GM21526 (cell line): ENCODE measurements around the gene NUP50.

Source experiments
- ATAC-seq: cut with Tn5 transposase; IDR thresholded peaks from one replicate; pipeline ENCODE4 v1.9.1; 2021; ENCODE audit warnings: moderate library complexity; ENCODE audit not compliant: unreplicated experiment, low FRiP score

Gene NUP50

DNA sequence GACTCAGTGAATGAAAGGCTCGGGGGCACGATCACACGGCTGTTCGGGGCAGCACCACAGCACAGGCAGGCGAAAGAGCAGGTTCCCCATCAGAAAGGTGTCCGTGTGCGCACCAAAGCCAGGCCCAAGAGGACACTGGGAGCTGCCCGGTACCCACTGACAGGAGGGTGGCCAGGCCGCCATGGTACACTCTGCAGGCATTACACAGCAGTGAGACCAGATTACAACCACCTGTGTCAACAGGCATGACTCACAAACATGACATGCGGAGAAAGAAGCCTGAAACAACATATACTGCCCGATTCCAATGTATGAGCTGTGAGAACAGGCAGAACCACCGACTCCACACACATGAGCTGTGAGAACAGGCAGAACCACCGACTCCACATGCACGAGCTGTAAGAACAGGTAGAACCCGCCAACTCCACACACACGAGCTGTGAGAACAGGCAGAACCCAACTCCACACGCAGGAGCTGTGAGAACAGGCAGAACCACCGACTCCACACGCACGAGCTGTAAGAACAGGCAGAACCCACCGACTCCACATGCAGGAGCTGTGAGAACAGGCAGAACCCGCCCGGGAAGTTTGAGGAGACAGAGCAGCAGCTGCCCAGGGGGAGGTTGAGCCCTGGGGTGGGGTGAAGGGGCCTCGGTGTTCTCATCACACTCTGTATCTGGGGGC is 44.4 kb downstream of the NUP50 start:
- no peak for ATAC-seq

DNA sequence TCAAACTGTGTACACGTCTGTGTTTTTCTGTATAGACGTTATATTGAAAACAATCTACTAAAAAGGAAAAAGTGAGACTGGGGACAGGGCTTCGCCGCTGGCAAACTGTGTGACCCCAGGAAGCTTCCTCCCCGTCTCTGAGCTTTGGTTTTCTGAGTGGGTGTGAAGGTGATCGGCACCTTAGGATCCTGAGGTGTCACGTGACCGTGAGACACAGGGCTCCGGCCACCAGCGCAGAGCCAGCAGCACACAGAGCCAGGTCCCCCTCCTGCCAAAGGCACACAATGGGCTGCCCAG is 44.9 kb downstream of the NUP50 start:
- ATAC-seq = no peak

DNA sequence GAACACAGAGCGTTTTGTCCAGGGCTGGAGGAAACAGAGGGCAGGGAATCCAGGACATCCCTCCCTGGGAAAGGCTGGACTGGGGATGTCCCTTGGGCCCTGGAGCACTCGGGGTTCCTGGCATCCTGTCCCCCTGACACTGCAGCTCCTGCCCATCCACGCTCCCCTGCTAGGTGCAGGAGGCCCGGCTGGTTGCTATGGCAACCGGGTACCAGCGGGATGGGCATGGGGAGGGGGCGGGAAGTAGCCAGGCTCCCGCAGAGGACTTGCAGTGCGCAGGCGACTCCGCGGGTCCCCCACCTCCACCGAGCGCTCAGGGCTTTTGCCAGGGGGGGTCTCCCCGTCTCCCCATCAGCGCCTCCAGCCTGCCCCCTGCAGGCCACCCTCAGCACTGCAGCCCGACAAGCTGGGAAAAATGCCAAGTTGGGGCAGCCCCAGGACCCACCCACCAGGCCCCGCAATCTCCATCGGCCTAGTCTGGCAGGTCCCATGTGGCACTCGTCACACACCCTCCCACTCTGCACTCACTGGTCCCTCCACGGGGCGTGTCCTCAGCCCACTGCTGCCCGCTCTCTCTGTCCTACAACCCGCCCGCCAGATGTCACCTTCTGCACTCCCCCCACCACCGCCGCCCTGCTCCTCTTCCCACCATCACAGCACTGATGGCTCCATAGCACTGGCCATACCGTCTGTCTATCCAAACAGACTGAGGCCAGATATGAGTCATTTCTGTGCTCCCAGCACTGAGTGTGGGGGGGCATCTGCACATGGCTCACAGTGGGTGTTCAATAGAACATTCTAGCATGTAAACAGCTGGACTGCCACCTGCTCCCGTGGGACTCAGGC is 45.5 kb downstream of the NUP50 start:
- ATAC-seq = no peak

DNA sequence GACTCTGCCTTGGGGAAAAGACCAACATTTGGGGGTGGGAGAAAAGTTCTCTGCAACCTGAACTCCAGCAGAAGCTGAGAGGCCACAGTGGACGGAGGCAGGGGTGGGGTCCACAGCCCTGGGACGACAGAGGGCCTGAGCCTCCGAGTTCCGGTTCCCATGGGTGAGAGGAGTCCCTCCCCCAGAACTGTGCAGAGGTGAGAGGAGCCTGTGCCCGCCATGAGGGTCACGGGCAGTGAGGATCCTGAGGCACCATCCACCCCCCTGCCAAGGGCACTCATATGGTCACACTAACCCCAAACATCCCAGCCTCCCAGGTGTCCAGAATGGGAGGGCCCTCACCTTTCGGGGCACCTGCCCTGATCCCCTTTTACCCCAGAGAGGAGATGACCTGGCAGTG is 46.4 kb downstream of the NUP50 start:
- ATAC-seq = no peak

DNA sequence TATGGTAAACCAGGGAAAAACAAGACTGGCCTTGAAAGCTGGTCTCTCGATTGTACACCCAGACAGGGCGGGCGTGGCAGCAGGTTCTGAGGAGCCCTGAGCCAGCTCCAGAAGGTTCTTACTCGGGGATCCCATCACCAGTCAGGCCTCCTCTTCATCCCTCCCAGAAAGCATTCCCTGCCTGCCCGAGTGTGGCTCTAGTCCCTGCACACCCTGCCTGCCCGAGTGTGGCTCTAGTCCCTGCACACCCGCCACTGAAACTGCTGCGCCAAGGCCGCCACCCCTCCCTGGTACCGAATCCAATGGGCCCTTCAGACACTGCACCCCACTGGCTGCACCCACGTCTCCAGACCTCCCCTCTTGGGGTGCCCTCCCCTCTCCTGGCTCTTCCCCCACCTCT is 46.9 kb downstream of the NUP50 start:
- ATAC-seq = no peak

DNA sequence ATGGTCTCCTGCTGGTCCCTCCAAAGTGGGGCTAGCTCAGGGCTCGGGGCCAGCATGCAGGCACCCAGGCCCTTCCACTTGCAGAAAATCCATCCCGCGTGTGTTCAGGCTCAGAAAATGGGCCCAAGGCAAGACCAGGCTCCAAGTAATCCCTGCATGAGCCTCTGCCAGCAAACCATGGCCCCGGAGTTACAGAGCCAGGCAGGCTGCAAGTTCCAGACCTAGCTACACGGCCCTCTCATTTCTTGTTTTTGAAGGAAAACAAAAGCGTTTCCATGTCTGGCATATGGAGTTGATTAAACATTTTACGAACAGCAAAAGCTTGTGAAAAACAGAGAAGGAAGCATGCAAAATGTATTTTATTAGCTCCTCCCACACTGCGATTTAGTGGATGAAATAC is 47.3 kb downstream of the NUP50 start:
- no peak for ATAC-seq

DNA sequence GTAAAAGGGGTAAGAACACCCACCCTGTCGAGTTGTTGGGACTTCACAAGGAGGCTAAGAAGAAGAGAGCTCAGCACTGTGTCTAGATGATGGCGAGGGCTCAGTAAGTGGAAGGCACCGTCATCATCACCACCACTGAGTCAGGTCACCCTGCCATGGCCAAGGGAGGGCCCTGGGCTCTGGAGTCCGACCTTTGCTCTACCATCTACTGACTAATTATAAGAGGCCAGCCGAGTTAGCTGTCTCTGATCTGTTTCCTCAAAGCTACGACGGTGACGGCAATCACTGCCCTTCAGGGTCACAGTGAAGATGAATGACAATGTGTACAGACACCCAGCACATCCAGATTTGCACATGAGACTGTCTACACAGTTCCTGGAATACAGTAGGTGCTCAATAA is 47.7 kb downstream of the NUP50 start:
- no peak for ATAC-seq

DNA sequence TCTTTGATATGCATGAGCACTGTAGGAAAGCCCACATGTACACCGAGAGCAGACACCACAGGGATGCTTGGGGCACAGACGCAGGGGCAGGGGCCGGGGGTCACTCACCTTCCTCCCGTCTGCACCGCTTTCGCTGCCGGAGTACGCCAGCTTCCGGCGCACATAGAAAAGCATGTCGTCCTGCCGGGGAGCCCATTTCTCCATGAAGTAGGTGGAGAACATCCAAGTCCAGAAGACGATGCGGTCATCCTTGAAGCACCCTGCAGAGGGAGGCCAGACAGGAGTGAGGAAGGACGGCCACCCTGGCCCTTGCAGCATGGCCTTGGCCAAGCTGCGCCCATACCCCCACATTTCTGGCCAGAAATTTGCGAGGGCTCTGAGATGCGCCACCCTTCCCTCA is 48.1 kb downstream of the NUP50 start:
- ATAC-seq = no peak

DNA sequence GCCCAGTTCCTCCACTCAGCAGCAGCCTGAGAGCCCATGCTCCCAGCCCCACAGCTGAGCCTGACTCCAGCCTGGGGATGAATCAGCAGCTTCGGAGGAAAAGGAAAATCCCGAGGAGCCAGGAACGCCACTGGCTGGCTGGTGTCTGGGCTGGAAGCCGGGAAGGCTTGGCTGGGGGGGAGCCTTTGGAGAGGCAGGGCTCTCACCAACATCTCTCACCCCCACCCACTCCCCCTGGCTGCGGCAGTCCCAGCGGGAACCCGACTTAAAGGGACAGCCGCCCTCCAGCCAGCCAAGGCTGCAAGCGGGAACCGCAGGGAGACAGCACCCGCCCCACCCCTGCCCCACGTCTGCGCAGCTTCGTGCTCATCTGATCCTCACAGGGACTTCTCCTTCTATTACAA is 48.6 kb downstream of the NUP50 start:
- ATAC-seq = no peak

DNA sequence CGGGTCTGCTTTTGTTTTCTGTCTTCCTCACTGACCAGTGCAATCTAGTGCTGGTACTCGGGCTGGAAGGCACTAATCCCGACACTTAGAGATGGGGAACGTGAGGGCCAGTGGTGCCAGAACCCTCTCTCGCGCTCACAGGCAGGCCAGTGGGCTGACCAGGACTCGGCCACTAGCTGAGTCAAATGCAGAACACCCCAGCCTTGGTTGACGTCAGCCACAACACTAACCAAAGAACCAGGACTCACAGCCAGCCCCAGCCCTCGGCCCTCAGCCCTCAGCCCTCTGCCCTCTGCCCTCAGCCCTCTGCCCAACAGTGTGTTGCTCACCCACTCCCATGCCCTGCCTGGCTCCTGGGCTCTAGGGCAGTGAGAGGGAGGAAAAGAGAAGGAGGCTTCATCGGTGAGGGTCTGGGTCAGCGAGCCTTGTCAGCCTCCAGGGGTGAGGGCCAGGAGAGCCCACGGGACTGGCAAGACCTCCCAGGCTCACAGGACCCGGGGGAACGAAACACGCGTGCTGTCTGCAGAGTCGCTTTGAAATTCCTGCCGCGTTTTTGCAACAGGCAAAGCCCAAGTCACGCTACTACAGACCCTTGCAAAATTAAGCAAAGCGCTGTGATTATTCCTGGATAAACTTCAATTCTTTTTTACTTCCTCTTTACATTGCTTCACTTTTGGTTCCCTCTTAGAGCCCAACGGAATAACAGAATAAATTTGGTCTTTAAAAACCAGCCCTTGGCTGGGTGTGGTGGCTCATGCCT is 49.4 kb downstream of the NUP50 start:
- ATAC-seq = no peak

DNA sequence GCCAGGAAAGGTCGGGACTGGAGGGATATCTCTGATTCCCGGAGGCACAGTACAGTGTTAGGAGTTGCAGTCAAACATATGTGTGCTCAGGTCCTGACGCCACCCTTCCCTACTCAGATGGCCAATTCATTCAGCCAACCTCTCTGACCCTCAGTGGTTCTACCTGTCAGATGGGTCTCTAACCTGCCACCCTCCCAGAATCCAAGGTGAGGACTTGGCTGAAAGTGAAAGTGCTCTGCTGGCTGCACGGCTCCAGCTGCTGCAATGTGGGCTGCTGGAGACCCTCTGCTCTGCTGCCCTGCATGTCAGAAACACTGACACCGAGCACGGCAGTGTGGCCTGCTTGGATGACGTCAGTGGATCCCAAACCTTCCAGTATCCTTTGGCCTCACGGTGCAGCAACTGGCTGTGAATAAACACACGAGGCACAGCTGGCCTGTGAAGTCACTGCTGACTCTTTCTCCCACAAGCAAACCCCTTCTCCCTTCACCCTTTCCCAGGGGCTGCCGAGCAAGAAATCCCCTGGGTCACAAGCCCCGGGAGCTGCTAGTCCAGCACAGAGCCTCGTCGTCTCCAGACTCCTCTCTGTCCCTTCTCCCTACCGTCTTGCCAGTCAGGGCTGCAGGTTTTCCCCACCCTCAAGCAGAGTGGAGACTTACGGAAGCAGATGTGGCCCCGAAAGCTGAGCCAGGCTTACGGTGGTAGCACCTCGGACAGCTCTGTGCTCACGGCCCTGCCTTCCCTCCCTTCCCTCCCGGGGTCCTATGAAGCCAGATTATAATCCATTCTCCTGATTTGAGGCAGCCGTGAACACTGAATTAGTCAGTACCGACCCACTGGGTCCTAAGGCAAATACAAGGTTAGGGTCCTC is 52.6 kb downstream of the NUP50 start:
- no peak for ATAC-seq

DNA sequence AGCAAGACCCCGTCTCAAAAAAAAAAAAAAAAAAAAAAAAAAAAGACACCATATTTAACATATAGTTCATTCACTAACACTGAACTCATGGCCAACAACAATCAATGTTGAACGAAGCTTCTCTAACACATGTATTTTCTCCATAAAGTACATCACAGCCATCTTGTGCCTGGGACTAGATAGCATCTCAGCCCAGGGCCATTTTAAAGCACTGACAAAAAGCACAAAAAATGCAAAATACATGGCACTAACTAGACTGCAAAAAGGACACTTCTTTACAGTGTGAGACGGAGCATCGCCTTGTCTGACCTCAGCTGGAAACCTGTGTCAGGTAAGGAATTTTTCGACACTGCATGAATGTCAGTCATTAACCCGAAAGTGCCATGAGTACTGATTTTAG is 53.6 kb downstream of the NUP50 start:
- no peak for ATAC-seq

DNA sequence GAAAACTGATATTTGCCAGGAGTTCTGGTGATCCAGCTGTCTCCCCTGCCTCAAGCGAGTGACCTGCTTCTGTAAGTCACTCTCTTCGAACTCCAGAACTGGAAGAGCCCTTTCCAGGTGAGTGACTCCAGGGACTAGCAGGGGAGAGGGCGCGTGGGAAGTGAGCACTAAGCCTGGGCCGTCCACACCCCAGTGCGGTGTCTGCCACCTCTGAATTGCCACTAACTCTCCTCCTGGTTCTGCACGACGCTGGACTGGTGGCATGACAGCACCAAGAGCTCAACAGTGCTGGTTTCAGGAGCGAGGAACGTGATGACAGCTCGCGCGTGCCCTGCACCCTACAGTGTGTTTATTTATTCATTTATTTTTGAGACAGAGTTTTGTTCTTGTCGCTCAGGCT is 54.1 kb downstream of the NUP50 start:
- no peak for ATAC-seq

DNA sequence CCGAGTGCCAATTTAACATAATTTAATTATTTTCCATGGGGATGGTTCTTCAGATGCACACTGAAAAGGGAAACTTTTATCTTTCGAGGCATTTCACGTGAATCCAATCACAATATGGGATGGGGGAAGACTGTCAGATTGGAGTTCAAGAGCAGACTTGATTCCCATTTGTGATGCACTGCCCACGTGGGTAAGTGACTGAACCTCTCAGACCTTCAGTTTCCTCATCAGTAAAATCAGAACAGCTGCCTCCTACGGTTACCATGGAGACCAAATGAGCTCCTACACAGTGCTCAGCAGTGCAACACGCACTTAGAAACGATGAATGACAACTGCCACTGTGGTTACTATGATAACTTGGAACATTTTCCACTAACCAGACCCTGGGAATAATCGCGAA is 55.3 kb downstream of the NUP50 start:
- no peak for ATAC-seq

DNA sequence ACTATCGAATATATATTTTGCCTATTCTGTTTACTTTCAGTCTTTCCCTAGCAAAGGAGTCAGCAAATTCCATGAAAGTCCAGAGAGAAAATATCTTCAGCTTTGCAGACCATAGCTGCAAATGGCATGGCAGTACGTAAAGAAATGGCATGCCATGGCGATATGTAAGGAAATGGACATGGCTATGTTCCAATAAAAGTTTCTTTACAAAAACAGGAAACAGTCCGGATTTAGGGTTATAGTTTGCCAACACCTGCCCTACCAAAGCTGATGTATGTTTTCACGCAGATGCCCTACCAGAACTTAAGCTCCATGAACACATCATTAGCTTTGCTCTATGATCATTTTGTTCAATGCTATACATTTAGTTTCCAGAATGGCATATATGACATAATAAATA is 57.5 kb downstream of the NUP50 start:
- ATAC-seq = no peak

DNA sequence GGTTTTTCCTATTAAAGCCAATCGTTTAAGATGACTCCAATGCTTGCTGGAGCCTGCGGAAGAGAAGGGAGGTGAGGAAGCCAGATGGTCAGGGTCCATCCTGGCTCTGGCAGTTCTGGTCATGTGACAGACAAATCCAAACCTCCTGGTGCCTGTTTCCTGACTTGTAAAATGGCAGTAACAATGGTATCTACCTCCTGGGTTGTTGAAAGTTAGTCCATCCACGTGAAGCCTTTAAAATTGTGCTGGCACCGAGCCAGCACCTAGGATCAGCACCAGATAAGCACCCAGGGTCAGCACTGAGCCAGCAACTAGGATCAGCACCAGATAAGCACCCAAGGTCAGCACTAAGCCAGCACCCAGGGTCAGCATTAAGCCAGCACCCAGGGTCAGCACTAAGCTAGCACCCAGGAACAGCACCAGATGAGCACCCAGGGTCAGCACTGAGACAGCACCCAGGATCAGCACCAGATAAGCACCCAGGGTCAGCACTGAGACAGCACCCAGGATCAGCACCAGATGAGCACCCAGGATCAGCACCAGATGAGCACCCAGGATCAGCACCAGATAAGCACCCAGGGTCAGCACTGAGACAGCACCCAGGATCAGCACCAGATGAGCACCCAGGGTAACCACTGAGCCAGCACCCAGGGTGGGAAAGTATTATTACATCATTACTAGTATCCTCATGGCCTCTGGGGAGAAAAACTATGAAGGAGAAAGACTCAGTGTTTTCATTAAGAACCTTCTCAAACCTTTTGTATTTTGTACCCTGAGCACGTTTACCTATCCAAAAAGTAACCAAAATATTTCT is 59.8 kb downstream of the NUP50 start:
- ATAC-seq = no peak

DNA sequence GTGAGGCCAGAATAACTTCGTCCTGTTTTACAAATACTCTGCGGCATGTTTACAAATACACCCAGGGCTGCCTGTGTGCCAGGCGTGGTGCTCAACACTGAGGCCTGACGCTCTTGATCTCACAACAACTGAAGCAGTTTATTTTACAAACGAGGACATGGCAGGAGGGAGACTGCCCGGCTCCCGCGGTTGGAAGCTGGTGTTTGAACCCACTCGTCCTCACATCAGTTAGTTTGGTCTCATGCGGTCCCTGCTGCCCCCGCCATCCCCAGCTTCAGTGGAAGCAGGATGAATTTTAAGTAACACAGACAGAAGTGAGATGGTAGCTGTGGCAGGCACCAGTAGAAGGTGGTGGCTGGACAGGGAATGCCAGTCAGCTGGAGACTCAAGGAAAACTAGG is 60.6 kb downstream of the NUP50 start:
- no peak for ATAC-seq

DNA sequence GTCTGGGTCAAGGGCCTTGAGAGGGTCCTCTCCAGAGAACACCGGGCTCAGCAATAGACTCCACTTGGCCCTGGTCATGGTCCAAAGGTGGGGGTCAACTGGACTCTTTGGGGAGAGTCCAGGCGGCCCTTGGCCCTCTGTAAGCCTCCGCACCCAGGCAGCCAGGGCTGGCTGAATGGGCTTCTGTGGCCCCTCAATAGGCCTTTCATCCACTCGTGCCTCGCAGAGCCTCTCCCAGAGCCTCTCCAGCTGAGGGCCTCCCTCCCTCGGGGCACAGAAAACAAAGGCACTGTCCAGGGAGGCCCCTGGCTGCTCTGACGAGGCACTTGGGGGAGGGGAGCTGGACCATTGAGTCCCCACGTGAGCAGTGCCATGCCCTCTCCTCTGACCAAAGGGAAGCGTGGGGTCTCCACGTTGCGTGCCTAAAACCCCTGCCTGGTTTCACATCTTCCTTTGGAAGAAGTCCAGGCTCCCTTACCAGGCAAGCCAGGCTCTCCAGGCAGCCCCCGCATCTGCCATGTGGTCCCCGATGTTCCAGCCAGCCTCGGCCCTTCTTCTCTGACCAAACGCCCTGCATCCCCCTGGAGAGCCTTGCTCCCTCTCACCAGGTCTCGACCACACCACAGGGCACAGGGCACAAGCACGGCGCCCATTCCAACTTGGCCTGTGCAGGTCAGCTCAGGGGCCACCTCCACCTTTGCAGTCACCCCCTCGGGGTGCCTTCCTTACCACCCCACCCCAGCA is 61.4 kb downstream of the NUP50 start:
- no peak for ATAC-seq
